ENCODE measurements around the gene DENND10.

Gene DENND10

GRCh38 chr10:119183664-119184412 is 79.9 kb downstream of the DENND10 start:
- Histone ChIP-seq H3K4me3 (ENCODE audit: low read depth, low read length) (no peak overlapping the region), H3K4me1 (ENCODE audit: control insufficient read depth, insufficient read depth, low read length) (peaks cover 4% of the 10 kb centered on the region), H3K9me3 (ENCODE audit: control insufficient read depth, insufficient read depth, low read length) (no peaks in the 10 kb centered on the region), H3K27me3 (ENCODE audit: control insufficient read depth, insufficient read depth, low read length) (no peaks in the 10 kb centered on the region), H3K9ac (ENCODE audit: low read depth, low read length) (no peak overlapping the region), H3K36me3 (ENCODE audit: control insufficient read depth, insufficient read depth, low read length) (no peaks in the 10 kb centered on the region)
